Measurements from ENCODE around the gene CTBP2. TPM values are rescaled to one million over a fixed set of nuclear protein-coding genes. Genes with fewer than 3 reads are reported as not detected.

Gene CTBP2
- total RNA-seq, 2 experiments from 2014 or later: 0.17 TPM; not detected in 1

DNA sequence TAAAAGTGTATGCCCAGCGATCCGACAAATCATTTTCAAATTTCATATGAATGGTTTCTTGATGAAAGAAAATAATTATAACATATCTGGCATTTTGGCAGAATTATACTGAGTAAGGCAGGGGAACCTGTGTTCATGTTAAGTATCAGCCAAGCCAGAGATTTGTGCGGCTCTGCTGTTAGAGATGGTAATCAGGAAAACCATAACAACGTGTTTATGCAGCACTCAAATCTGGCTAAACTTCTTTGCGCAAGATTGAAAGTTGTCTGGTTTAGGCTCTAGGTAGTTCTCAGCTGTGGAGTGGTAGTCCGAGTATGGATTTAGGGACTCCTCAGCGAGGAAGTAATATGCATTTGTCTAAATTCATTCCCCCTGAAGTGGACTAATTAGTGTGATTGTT, 8.9 kb upstream of the CTBP2 start:
- H3K9me3 Mint-ChIP-seq: no peaks in the 10 kb centered on the region
- POLR2A ChIA-PET: no interaction called here

DNA sequence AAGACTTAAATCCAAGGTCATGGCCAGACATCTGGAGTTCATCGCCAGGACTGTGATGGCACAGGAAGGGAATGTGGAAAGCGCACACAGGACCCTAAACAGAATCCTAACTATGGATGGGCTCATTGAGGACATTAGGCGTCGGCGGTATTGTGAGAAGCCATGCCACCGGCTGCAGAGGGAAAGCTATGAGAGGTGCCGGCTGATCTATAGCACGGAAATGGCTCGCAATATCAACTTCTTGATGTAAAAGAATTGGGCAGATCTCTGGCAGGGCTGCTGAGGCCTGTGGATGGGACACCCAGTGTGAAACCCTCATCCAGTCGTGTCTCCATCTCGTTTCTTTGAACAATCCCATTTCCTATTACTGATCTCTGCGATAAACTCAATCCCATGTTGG, 6.3 kb upstream of the CTBP2 start:
- Histone ChIP-seq H3K36me3 (ENCODE audit: insufficient read depth, low read length) (no peaks in the 10 kb centered on the region), H3K4me3 (ENCODE audit: low read length) (no peak overlapping the region), H3K27me3 (ENCODE audit: control insufficient read depth in 1 of 2, insufficient read depth in 2 of 2, low read length in 2 of 2) (peaks cover 10 to 12% of the 10 kb centered on the region in 2 experiments), H3K4me1 (ENCODE audit: insufficient read depth, low read length) (no peaks in the 10 kb centered on the region), H3K9me3 (ENCODE audit: control insufficient read depth in 1 of 2, insufficient read depth in 1 of 2, low read length in 2 of 2) (peaks cover 0 to 18% of the 10 kb centered on the region in 2 experiments), H3K27ac (ENCODE audit: low read depth in 1 of 2, low read length in 2 of 2) (no peak overlapping the region)
- H3K27me3 Mint-ChIP-seq: peaks cover 27% of the 10 kb centered on the region
- DNase-seq (no peak), ATAC-seq (ENCODE audit: poor library complexity) (no peak)
- ChIA-PET CTCF (no interaction called here), POLR2A (no interaction called here)
- intact Hi-C loops (cut with DNase I, micrococcal nuclease): no loop called here
- H3K9me3 Mint-ChIP-seq: no peaks in the 10 kb centered on the region
- no peaks in the 10 kb centered on the region for H3K4me1 Mint-ChIP-seq (ENCODE audit: low read depth)
- TF ChIP-seq, protein P1, sequence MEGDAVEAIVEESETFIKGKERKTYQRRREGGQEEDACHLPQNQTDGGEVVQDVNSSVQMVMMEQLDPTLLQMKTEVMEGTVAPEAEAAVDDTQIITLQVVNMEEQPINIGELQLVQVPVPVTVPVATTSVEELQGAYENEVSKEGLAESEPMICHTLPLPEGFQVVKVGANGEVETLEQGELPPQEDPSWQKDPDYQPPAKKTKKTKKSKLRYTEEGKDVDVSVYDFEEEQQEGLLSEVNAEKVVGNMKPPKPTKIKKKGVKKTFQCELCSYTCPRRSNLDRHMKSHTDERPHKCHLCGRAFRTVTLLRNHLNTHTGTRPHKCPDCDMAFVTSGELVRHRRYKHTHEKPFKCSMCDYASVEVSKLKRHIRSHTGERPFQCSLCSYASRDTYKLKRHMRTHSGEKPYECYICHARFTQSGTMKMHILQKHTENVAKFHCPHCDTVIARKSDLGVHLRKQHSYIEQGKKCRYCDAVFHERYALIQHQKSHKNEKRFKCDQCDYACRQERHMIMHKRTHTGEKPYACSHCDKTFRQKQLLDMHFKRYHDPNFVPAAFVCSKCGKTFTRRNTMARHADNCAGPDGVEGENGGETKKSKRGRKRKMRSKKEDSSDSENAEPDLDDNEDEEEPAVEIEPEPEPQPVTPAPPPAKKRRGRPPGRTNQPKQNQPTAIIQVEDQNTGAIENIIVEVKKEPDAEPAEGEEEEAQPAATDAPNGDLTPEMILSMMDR (IDR thresholded peaks at IDR 0.05): no peak
- H3K4me3 Mint-ChIP-seq: no peak overlapping the region
- no peaks in the 10 kb centered on the region for H3K36me3 Mint-ChIP-seq (ENCODE audit: low read depth)
- no peak overlapping the region for H3K27ac Mint-ChIP-seq

More for the DNA sequence above, 8.9 kb upstream of the CTBP2 start:
- ATAC-seq (ENCODE audit: poor library complexity): no peak
- Mint-ChIP-seq H3K4me1 (ENCODE audit: low read depth) (no peaks in the 10 kb centered on the region), H3K4me3 (no peak overlapping the region), H3K27ac (no peak overlapping the region), H3K36me3 (ENCODE audit: low read depth) (no peaks in the 10 kb centered on the region), H3K27me3 (peaks cover 20% of the 10 kb centered on the region)
- Histone ChIP-seq H3K27ac (ENCODE audit: low read depth in 1 of 2, low read length in 2 of 2) (no peak overlapping the region), H3K36me3 (ENCODE audit: insufficient read depth, low read length) (no peaks in the 10 kb centered on the region), H3K4me1 (ENCODE audit: insufficient read depth, low read length) (no peaks in the 10 kb centered on the region), H3K27me3 (ENCODE audit: control insufficient read depth in 1 of 2, insufficient read depth in 2 of 2, low read length in 2 of 2) (peaks cover 0 to 2% of the 10 kb centered on the region in 2 experiments), H3K9me3 (ENCODE audit: control insufficient read depth in 1 of 2, insufficient read depth in 1 of 2, low read length in 2 of 2) (peaks cover 0 to 6% of the 10 kb centered on the region in 2 experiments), H3K4me3 (ENCODE audit: low read length) (no peak overlapping the region)
- no peak for DNase-seq
- CTCF ChIA-PET: no interaction called here
- intact Hi-C loops (cut with DNase I, micrococcal nuclease): no loop called here
- TF ChIP-seq, protein P1 (IDR thresholded peaks at IDR 0.05): no peak

DNA sequence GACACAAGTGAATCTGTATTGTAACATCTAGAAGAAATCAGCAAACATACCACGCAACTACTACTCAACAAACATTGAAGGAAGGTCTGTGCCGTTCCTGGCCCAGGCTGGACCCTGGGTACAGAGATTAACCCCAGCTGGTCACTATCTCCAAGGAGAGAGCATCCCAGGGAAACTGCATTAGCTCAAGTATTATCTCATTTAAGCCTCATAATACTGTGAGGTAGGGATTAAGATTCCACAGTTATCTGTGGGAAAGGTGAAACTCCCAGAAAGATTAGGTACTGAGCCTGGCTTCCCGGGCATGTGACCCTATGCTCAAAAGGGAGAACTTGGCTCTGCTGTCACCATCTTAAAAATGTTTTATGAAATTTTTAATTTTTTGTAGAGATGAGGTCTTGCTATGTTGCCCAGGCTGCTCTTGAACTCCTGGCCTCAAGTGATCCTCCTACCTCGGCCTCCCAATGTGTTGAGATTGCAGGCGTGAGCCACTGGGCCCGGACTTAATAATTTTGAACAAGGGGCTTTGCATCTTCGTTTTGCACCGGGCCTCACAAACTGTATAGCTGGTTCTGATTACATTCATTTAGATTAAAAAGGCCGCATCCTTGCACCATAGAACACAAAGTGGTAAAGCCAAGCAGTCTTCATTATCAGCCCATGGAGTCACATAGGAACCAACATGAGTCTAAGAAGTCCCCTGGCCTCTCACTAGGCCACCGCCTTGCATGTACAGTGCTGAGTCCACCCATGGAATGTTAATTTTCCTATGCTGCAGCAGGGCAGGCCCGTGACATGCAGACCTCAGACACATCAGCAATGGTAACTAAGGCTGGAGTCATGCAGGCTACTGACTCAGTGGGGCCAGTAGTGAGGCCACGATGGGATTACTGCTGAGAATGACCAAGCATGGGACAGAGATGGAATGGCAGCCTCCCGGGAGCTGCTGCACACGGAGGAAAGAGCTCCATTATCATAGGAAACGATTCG, 5.5 kb upstream of the CTBP2 start:
- intact Hi-C loops (cut with DNase I, micrococcal nuclease): no loop called here
- no peak overlapping the region for H3K4me3 ChIP-seq (ENCODE audit: low read length)
- ChIA-PET CTCF (no interaction called here), POLR2A (no interaction called here)
- Mint-ChIP-seq H3K27ac (no peak overlapping the region), H3K4me3 (no peak overlapping the region), H3K36me3 (ENCODE audit: low read depth) (no peaks in the 10 kb centered on the region), H3K27me3 (peaks cover 27% of the 10 kb centered on the region), H3K9me3 (no peaks in the 10 kb centered on the region), H3K4me1 (ENCODE audit: low read depth) (no peaks in the 10 kb centered on the region)
- H3K27ac ChIP-seq (ENCODE audit: low read depth in 1 of 2, low read length in 2 of 2): no peak overlapping the region
- TF ChIP-seq, protein P1 (IDR thresholded peaks at IDR 0.05): no peak
- peak in 1 of 14 experiments; percentile 6 for DNase-seq
- peaks cover 14 to 19% of the 10 kb centered on the region in 2 experiments for H3K27me3 ChIP-seq (ENCODE audit: control insufficient read depth in 1 of 2, insufficient read depth in 2 of 2, low read length in 2 of 2)
- no peak for ATAC-seq (ENCODE audit: poor library complexity)
- no peaks in the 10 kb centered on the region for H3K4me1 ChIP-seq (ENCODE audit: insufficient read depth, low read length)
- peaks cover 0 to 18% of the 10 kb centered on the region in 2 experiments for H3K9me3 ChIP-seq (ENCODE audit: control insufficient read depth in 1 of 2, insufficient read depth in 1 of 2, low read length in 2 of 2)
- H3K36me3 ChIP-seq (ENCODE audit: insufficient read depth, low read length): no peaks in the 10 kb centered on the region

All from CD4-positive, alpha-beta T cell (primary cell).